Endothelial cell of umbilical vein (primary cell): ENCODE results near the gene ARHGEF7. TPM values are rescaled to one million over a fixed set of nuclear protein-coding genes. Genes with fewer than 3 reads are reported as not detected.

Source experiments
- BruUV-seq: library from RNA; stranded (reverse); fragments of 400-500 nt; replicated peaks from 2 replicates; lab custom pipeline; 2021; lab: Mats Ljungman, UMichigan
- CTCF ChIA-PET: fragments of 300-600, 350-600 bp; sonication (Branson Sonifier 250); formaldehyde crosslinking; loops from one replicate; lab custom pipeline; 2021; ENCODE audit warnings: antibody characterized with exemption, inconsistent platforms; lab: Charles Lee
- POLR2A ChIA-PET: fragments of 300-600, 350-600 bp; sonication (Branson Sonifier 250); formaldehyde crosslinking; loops from one replicate; lab custom pipeline; 2021; ENCODE audit warnings: antibody characterized with exemption, inconsistent platforms; lab: Charles Lee
- DNase-seq: peaks from one replicate; pipeline ENCODE4 v3.0.0-alpha.2; 2011; ENCODE audit warnings: low read depth, low spot score
- FAIRE-seq: peaks from 2 replicates; lab custom pipeline; 2011; peaks lifted over from hg19 to GRCh38; lab: Jason Lieb, UNC
- H2AFZ ChIP-seq: 2 replicates; pipeline ENCODE4 v1.6.0; 2012; ENCODE audit warnings: low read depth, low read length, control low read depth, inconsistent platforms
- H3K27ac ChIP-seq: 2 replicates; pipeline ENCODE4 v1.5.1; 2011; ENCODE audit warnings: low read depth, mild to moderate bottlenecking, control low read depth, low read length, moderate library complexity; ENCODE audit not compliant: insufficient read depth
- H3K27me3 ChIP-seq, 2 experiments: 2 replicates each; pipeline versions ENCODE4 v1.6.0 to v1.6.1; 2011; ENCODE audit warnings: low read length in 2 of 2, mixed read lengths in 1 of 2; ENCODE audit not compliant: control insufficient read depth in 2 of 2, insufficient read depth in 2 of 2
- H3K36me3 ChIP-seq, 2 experiments: 2 replicates in 1 of 2; 3 replicates in 1 of 2; pipeline ENCODE4 v1.5.1; 2011; ENCODE audit warnings: low read length in 2 of 2, mild to moderate bottlenecking in 1 of 2, moderate library complexity in 1 of 2; ENCODE audit not compliant: control insufficient read depth in 2 of 2, insufficient read depth in 2 of 2; ENCODE audit errors: extremely low read depth in 1 of 2
- H3K4me1 ChIP-seq: 3 replicates; pipeline ENCODE4 v1.5.1; 2011; ENCODE audit warnings: mild to moderate bottlenecking, low read length; ENCODE audit not compliant: control insufficient read depth, insufficient read depth; ENCODE audit errors: extremely low read depth
- H3K4me2 ChIP-seq: 2 replicates; pipeline ENCODE4 v1.6.1; 2011; ENCODE audit warnings: low read length, control low read depth, mixed read lengths; ENCODE audit not compliant: insufficient read depth
- H3K4me3 ChIP-seq, 3 experiments: fragments of 200-600 bp in 1 of 3; sonication (generic), shearing (Covaris generic) in 1 of 3; replicated peaks in 1 of 3; 2 replicates each; pipeline ENCODE4 v1.5.1; 2011 to 2016; ENCODE audit warnings: control low read depth in 3 of 3, low read length in 3 of 3, mild to moderate bottlenecking in 2 of 3, inconsistent platforms in 1 of 3, low read depth in 1 of 3, moderate library complexity in 1 of 3; ENCODE audit not compliant: insufficient read depth in 1 of 3
- H3K79me2 ChIP-seq: 2 replicates; pipeline ENCODE4 v1.6.0; 2012; ENCODE audit warnings: low read length, inconsistent platforms; ENCODE audit not compliant: control insufficient read depth, insufficient read depth
- H3K9ac ChIP-seq: replicated peaks from 2 replicates; pipeline ENCODE3; 2011; ENCODE audit warnings: low read length, control low read depth; ENCODE audit not compliant: insufficient read depth; ENCODE audit errors: extremely low read depth
- H3K9me1 ChIP-seq: replicated peaks from 3 replicates; pipeline ENCODE4 v1.6.0; 2011; ENCODE audit warnings: mild to moderate bottlenecking, low read length; ENCODE audit not compliant: control insufficient read depth, insufficient read depth; ENCODE audit errors: extremely low read depth
- H3K9me3 ChIP-seq: replicated peaks from 2 replicates; pipeline ENCODE4 v1.5.1; 2012; ENCODE audit warnings: low read length, inconsistent platforms; ENCODE audit not compliant: control insufficient read depth, insufficient read depth
- H4K20me1 ChIP-seq: replicated peaks from 2 replicates; pipeline ENCODE3; 2011; ENCODE audit warnings: mild to moderate bottlenecking, low read length; ENCODE audit not compliant: control insufficient read depth, insufficient read depth; ENCODE audit errors: extremely low read depth
- CTCF ChIP-seq, 2 donors: IDR thresholded peaks; 1 replicate in 1 of 2; 2 replicates in 1 of 2; pipeline ENCODE4 v1.5.1; 2011; ENCODE audit warnings: low read length in 2 of 2, mild to moderate bottlenecking in 2 of 2, moderate library complexity in 2 of 2, control low read depth in 1 of 2, inconsistent platforms in 1 of 2, low read depth in 1 of 2; ENCODE audit not compliant: insufficient read depth in 1 of 2; ENCODE audit errors: extremely low read depth in 1 of 2
- EZH2 ChIP-seq: IDR thresholded peaks from 2 replicates; pipeline ENCODE4 v1.6.1; 2012; ENCODE audit warnings: borderline replicate concordance, low read depth, mild to moderate bottlenecking, moderate library complexity, low read length, inconsistent platforms; ENCODE audit not compliant: severe bottlenecking
- FOS ChIP-seq: IDR thresholded peaks from 2 replicates; pipeline ENCODE4 v1.6.1; 2011; ENCODE audit warnings: mild to moderate bottlenecking, low read length, moderate library complexity, borderline replicate concordance; ENCODE audit not compliant: insufficient read depth
- dilution Hi-C: fragments of 300-500 bp; cut with MboI; formaldehyde crosslinking; loops from one replicate; pipeline ENCODE4 v1.15.0; 2019; ENCODE audit warnings: low sequenced_read_pairs; ENCODE audit not compliant: extremely low pct_ligation_motif_present
- intact Hi-C: fragments of 100-400 bp; cut with micrococcal nuclease; formaldehyde crosslinking; loops from one replicate; pipeline ENCODE4 v1.10.0; 2022
- polyA plus RNA-seq, 4 experiments: library from polyadenylated mRNA; depleted of rRNA in 3 of 4; stranded (reverse) in 3 of 4; unstranded in 1 of 4; fragments of >200 nt; gene quantifications; 2 replicates each; pipeline versions ENCODE4 v1.2.1 to v1.2.3, GENCODE V29; 2011 to 2012; ENCODE audit warnings: missing spikeins in 1 of 4
- total RNA-seq: library from RNA; stranded (reverse); gene quantifications from 2 replicates; pipeline ENCODE4 v1.2.3, GENCODE V29; 2021

Gene ARHGEF7
- total and polyA plus RNA-seq, 2 donors (not counting 3 experiments of a cell fraction or from before 2014, with no cell fraction given), result 94.9 to 155 TPM

- peak overlapping the region; percentile 24 for H3K9ac ChIP-seq
- H3K36me3 ChIP-seq, result no peaks in the 10 kb centered on the region
- peaks cover 69 to 83% of the 10 kb centered on the region in 2 experiments for H3K27me3 ChIP-seq
- no peak overlapping the region for H3K27ac ChIP-seq
- H3K4me1 ChIP-seq, result peaks cover 11% of the 10 kb centered on the region
- dilution Hi-C loops, result no loop called here
- peak overlapping the region; percentile 72 for H2AFZ ChIP-seq
- TF ChIP-seq EZH2 (peak; percentile 79), CTCF (IDR thresholded peaks at IDR 0.05; ENCODE audit: extremely low read depth in 1 of 2, insufficient read depth in 1 of 2, low read depth in 1 of 2, low read length in 2 of 2) (no peak)
- intact Hi-C loops, result no loop called here
- BruUV-seq, result no TSS peak
- peak overlapping the region; percentile 67 for H3K4me2 ChIP-seq
- no peaks in the 10 kb centered on the region for H3K9me1 ChIP-seq
- H3K4me3 ChIP-seq, result peak overlapping the region; percentile 45 to 60 (median 45)
- H3K9me3 ChIP-seq, result no peaks in the 10 kb centered on the region
- H3K79me2 ChIP-seq, result no peaks in the 10 kb centered on the region
- ChIA-PET CTCF (interaction anchor here (0.6 kb wide), 1 partner anchor 65 kb away, joined by 3 read pairs; no protein-coding TSS in a partner anchor), POLR2A (no interaction called here)
- peak; percentile 32 for DNase-seq
- H4K20me1 ChIP-seq, result no peaks in the 10 kb centered on the region
- FAIRE-seq, result peak; percentile 78
Observed at GRCh38 chr13:111114362-111115060, 599 bp upstream of the ARHGEF7 start.

GRCh38 chr13:111115965-111116521 is 933 bp downstream of the ARHGEF7 start:
- Histone ChIP-seq H4K20me1 (no peaks in the 10 kb centered on the region), H2AFZ (peak overlapping the region; percentile 43), H3K4me3 (peak overlapping the region in 1 of 3 experiments; percentile 23), H3K36me3 (no peaks in the 10 kb centered on the region), H3K9ac (no peak overlapping the region), H3K4me2 (peak overlapping the region; percentile 47), H3K79me2 (no peaks in the 10 kb centered on the region), H3K9me1 (no peaks in the 10 kb centered on the region), H3K4me1 (peaks cover 11% of the 10 kb centered on the region), H3K27ac (no peak overlapping the region), H3K9me3 (no peaks in the 10 kb centered on the region), H3K27me3 (peaks cover 70 to 72% of the 10 kb centered on the region in 2 experiments)
- dilution Hi-C loops (no loop called here), intact Hi-C loops (no loop called here)
- POLR2A ChIA-PET, result no interaction called here
- peak; percentile 27 for DNase-seq
- no peak for FAIRE-seq
- CTCF ChIA-PET, result interaction anchor here (0.9 to 1.8 kb wide), 4 partner anchors 10 to 201 kb away, joined by 3 to 6 read pairs (median 4); partner anchors contain the start of gene ANKRD10
- no TSS peak for BruUV-seq
- TF ChIP-seq EZH2, result peak; percentile 96
- TF ChIP-seq FOS, result no peak
